Measurements from ENCODE around the gene RSPH9. TPM values are rescaled to one million over a fixed set of nuclear protein-coding genes. Genes with fewer than 3 reads are reported as not detected.
A peak's percentile ranks its signal among the peaks of the same experiment; 100 is the strongest.

RSPH9 gene
- total RNA-seq (2014; rRNA removed; shearing (Covaris generic)), result 1.1 and 1.3 TPM in 2 replicates

- DNase-seq (ENCODE audit: low read depth), result peak; percentile 81
Observed at GRCh38 chr6:43644940-43645612, at the start of gene RSPH9. RSPH9 (plus strand) TSS chr6:43645036; CDS start chr6:43645099, 63 bp downstream.

GRCh38 chr6:43600595-43600994 lies 44.2 kb upstream of the RSPH9 start:
- no peak for DNase-seq (ENCODE audit: low read depth)

GRCh38 chr6:43604174-43604573 lies 40.7 kb upstream of the RSPH9 start:
- peak; percentile 61 for DNase-seq (ENCODE audit: low read depth)

- DNase-seq (ENCODE audit: low read depth), result no peak
Observed at GRCh38 chr6:43606019-43606418, 38.8 kb upstream of the RSPH9 start.

- DNase-seq (ENCODE audit: low read depth), result peak; percentile 75
Observed at GRCh38 chr6:43608310-43608763, 36.5 kb upstream of the RSPH9 start.

- DNase-seq (ENCODE audit: low read depth), result no peak
Observed at GRCh38 chr6:43608807-43609206, 36.0 kb upstream of the RSPH9 start.

- no peak for DNase-seq (ENCODE audit: low read depth)
Observed at GRCh38 chr6:43609402-43609801, 35.4 kb upstream of the RSPH9 start.

- DNase-seq (ENCODE audit: low read depth), result no peak
Observed at GRCh38 chr6:43610431-43610830, 34.4 kb upstream of the RSPH9 start.

GRCh38 chr6:43613721-43614395 lies 31.0 kb upstream of the RSPH9 start:
- no peak for DNase-seq (ENCODE audit: low read depth)

- DNase-seq (ENCODE audit: low read depth), result no peak
Observed at GRCh38 chr6:43614396-43614730, 30.5 kb upstream of the RSPH9 start.

- no peak for DNase-seq (ENCODE audit: low read depth)
Observed at GRCh38 chr6:43616725-43617472, 27.9 kb upstream of the RSPH9 start.

GRCh38 chr6:43621078-43621835 lies 23.6 kb upstream of the RSPH9 start:
- DNase-seq (ENCODE audit: low read depth), result no peak

- DNase-seq (ENCODE audit: low read depth), result no peak
Observed at GRCh38 chr6:43621836-43622180, 23.0 kb upstream of the RSPH9 start.

- no peak for DNase-seq (ENCODE audit: low read depth)
Observed at GRCh38 chr6:43622541-43622940, 22.3 kb upstream of the RSPH9 start.

- no peak for DNase-seq (ENCODE audit: low read depth)
Observed at GRCh38 chr6:43623880-43624785, 20.7 kb upstream of the RSPH9 start.

GRCh38 chr6:43624786-43625288 lies 20.0 kb upstream of the RSPH9 start:
- no peak for DNase-seq (ENCODE audit: low read depth)

GRCh38 chr6:43625393-43625992 lies 19.3 kb upstream of the RSPH9 start:
- no peak for DNase-seq (ENCODE audit: low read depth)

GRCh38 chr6:43627008-43627825 lies 17.6 kb upstream of the RSPH9 start:
- DNase-seq (ENCODE audit: low read depth), result peak; percentile 94

- DNase-seq (ENCODE audit: low read depth), result peak; percentile 47
Observed at GRCh38 chr6:43628393-43629103, 16.3 kb upstream of the RSPH9 start.

Measured in RPMI7951 (cell line).